ENCODE measurements around the gene SMPDL3B.

Gene SMPDL3B

GRCh38 chr1:27934818-27935549 is at the start of gene SMPDL3B:
TSS of gene SMPDL3B (plus strand) at chr1:27935000. CDS start at chr1:27935184, 184 bp downstream.
- no peaks in the 10 kb centered on the region for H3K36me3 ChIP-seq (ENCODE audit: control insufficient read depth in 1 of 2, insufficient read depth in 2 of 2, low read length in 2 of 2)
- no peak within 1 kb of the TSS for H3K27ac ChIP-seq (ENCODE audit: low read length)
- no peaks in the 10 kb centered on the region for H3K9me3 ChIP-seq (ENCODE audit: control insufficient read depth in 1 of 2, low read length in 2 of 2)
- peak within 1 kb of the TSS in 1 of 2 donors; percentile 35 for H3K4me3 ChIP-seq (ENCODE audit: low read depth in 1 of 2, low read length in 2 of 2)
- H3K4me1 ChIP-seq (ENCODE audit: control insufficient read depth in 1 of 2, insufficient read depth in 2 of 2, low read length in 2 of 2), result peaks cover 0 to 3% of the 10 kb centered on the region in 2 donors
- H3K27me3 ChIP-seq (ENCODE audit: low read depth, low read length), result no peaks in the 10 kb centered on the region

- Histone ChIP-seq H3K4me3 (ENCODE audit: low read depth in 1 of 2, low read length in 2 of 2) (no peak overlapping the region), H3K27me3 (ENCODE audit: low read depth, low read length) (no peaks in the 10 kb centered on the region), H3K27ac (ENCODE audit: low read length) (peak overlapping the region; percentile 60), H3K4me1 (ENCODE audit: control insufficient read depth in 1 of 2, insufficient read depth in 2 of 2, low read length in 2 of 2) (no peaks in the 10 kb centered on the region), H3K9me3 (ENCODE audit: control insufficient read depth in 1 of 2, low read length in 2 of 2) (no peaks in the 10 kb centered on the region), H3K36me3 (ENCODE audit: control insufficient read depth in 1 of 2, insufficient read depth in 2 of 2, low read length in 2 of 2) (peaks cover 6 to 14% of the 10 kb centered on the region in 2 donors)
Observed at GRCh38 chr1:27885114-27885528, 49.7 kb upstream of the SMPDL3B start.

GRCh38 chr1:27885621-27886352 is 49.0 kb upstream of the SMPDL3B start:
- peaks cover 6 to 14% of the 10 kb centered on the region in 2 donors for H3K36me3 ChIP-seq (ENCODE audit: control insufficient read depth in 1 of 2, insufficient read depth in 2 of 2, low read length in 2 of 2)
- H3K27ac ChIP-seq (ENCODE audit: low read length), result peak overlapping the region; percentile 60
- H3K4me1 ChIP-seq (ENCODE audit: control insufficient read depth in 1 of 2, insufficient read depth in 2 of 2, low read length in 2 of 2), result no peaks in the 10 kb centered on the region
- H3K4me3 ChIP-seq (ENCODE audit: low read depth in 1 of 2, low read length in 2 of 2), result no peak overlapping the region
- no peaks in the 10 kb centered on the region for H3K27me3 ChIP-seq (ENCODE audit: low read depth, low read length)
- H3K9me3 ChIP-seq (ENCODE audit: control insufficient read depth in 1 of 2, low read length in 2 of 2), result no peaks in the 10 kb centered on the region

GRCh38 chr1:27886353-27886679 is 48.5 kb upstream of the SMPDL3B start:
- H3K27ac ChIP-seq (ENCODE audit: low read length), result peak overlapping the region; percentile 26
- no peaks in the 10 kb centered on the region for H3K4me1 ChIP-seq (ENCODE audit: control insufficient read depth in 1 of 2, insufficient read depth in 2 of 2, low read length in 2 of 2)
- peaks cover 10 to 19% of the 10 kb centered on the region in 2 donors for H3K36me3 ChIP-seq (ENCODE audit: control insufficient read depth in 1 of 2, insufficient read depth in 2 of 2, low read length in 2 of 2)
- H3K9me3 ChIP-seq (ENCODE audit: control insufficient read depth in 1 of 2, low read length in 2 of 2), result no peaks in the 10 kb centered on the region
- no peak overlapping the region for H3K4me3 ChIP-seq (ENCODE audit: low read depth in 1 of 2, low read length in 2 of 2)
- H3K27me3 ChIP-seq (ENCODE audit: low read depth, low read length), result no peaks in the 10 kb centered on the region

- H3K27ac ChIP-seq (ENCODE audit: low read length), result peak overlapping the region; percentile 26
- no peaks in the 10 kb centered on the region for H3K4me1 ChIP-seq (ENCODE audit: control insufficient read depth in 1 of 2, insufficient read depth in 2 of 2, low read length in 2 of 2)
- H3K9me3 ChIP-seq (ENCODE audit: control insufficient read depth in 1 of 2, low read length in 2 of 2), result no peaks in the 10 kb centered on the region
- H3K27me3 ChIP-seq (ENCODE audit: low read depth, low read length), result no peaks in the 10 kb centered on the region
- peaks cover 13 to 23% of the 10 kb centered on the region in 2 donors for H3K36me3 ChIP-seq (ENCODE audit: control insufficient read depth in 1 of 2, insufficient read depth in 2 of 2, low read length in 2 of 2)
- H3K4me3 ChIP-seq (ENCODE audit: low read depth in 1 of 2, low read length in 2 of 2), result no peak overlapping the region
Observed at GRCh38 chr1:27886744-27887143, 48.1 kb upstream of the SMPDL3B start.

- Histone ChIP-seq H3K4me3 (ENCODE audit: low read depth in 1 of 2, low read length in 2 of 2) (no peak overlapping the region), H3K4me1 (ENCODE audit: control insufficient read depth in 1 of 2, insufficient read depth in 2 of 2, low read length in 2 of 2) (no peaks in the 10 kb centered on the region), H3K36me3 (ENCODE audit: control insufficient read depth in 1 of 2, insufficient read depth in 2 of 2, low read length in 2 of 2) (peaks cover 20 to 28% of the 10 kb centered on the region in 2 donors), H3K27ac (ENCODE audit: low read length) (peak overlapping the region; percentile 26), H3K9me3 (ENCODE audit: control insufficient read depth in 1 of 2, low read length in 2 of 2) (no peaks in the 10 kb centered on the region), H3K27me3 (ENCODE audit: low read depth, low read length) (no peaks in the 10 kb centered on the region)
Observed at GRCh38 chr1:27887215-27888021, 47.4 kb upstream of the SMPDL3B start.

GRCh38 chr1:27889506-27889905 is 45.3 kb upstream of the SMPDL3B start:
- Histone ChIP-seq H3K27me3 (ENCODE audit: low read depth, low read length) (no peaks in the 10 kb centered on the region), H3K36me3 (ENCODE audit: control insufficient read depth in 1 of 2, insufficient read depth in 2 of 2, low read length in 2 of 2) (peaks cover 41 to 47% of the 10 kb centered on the region in 2 donors), H3K27ac (ENCODE audit: low read length) (peak overlapping the region; percentile 32), H3K4me1 (ENCODE audit: control insufficient read depth in 1 of 2, insufficient read depth in 2 of 2, low read length in 2 of 2) (no peaks in the 10 kb centered on the region), H3K9me3 (ENCODE audit: control insufficient read depth in 1 of 2, low read length in 2 of 2) (no peaks in the 10 kb centered on the region), H3K4me3 (ENCODE audit: low read depth in 1 of 2, low read length in 2 of 2) (no peak overlapping the region)

GRCh38 chr1:27891196-27891889 is 43.5 kb upstream of the SMPDL3B start:
- Histone ChIP-seq H3K27me3 (ENCODE audit: low read depth, low read length) (no peaks in the 10 kb centered on the region), H3K27ac (ENCODE audit: low read length) (peak overlapping the region; percentile 68), H3K4me1 (ENCODE audit: control insufficient read depth in 1 of 2, insufficient read depth in 2 of 2, low read length in 2 of 2) (no peaks in the 10 kb centered on the region), H3K9me3 (ENCODE audit: control insufficient read depth in 1 of 2, low read length in 2 of 2) (no peaks in the 10 kb centered on the region), H3K4me3 (ENCODE audit: low read depth in 1 of 2, low read length in 2 of 2) (no peak overlapping the region), H3K36me3 (ENCODE audit: control insufficient read depth in 1 of 2, insufficient read depth in 2 of 2, low read length in 2 of 2) (peaks cover 51 to 53% of the 10 kb centered on the region in 2 donors)

GRCh38 chr1:27894521-27894920 is 40.3 kb upstream of the SMPDL3B start:
- H3K27ac ChIP-seq (ENCODE audit: low read length), result no peak overlapping the region
- no peaks in the 10 kb centered on the region for H3K4me1 ChIP-seq (ENCODE audit: control insufficient read depth in 1 of 2, insufficient read depth in 2 of 2, low read length in 2 of 2)
- peaks cover 44 to 62% of the 10 kb centered on the region in 2 donors for H3K36me3 ChIP-seq (ENCODE audit: control insufficient read depth in 1 of 2, insufficient read depth in 2 of 2, low read length in 2 of 2)

GRCh38 chr1:27906759-27907158 is 28.0 kb upstream of the SMPDL3B start:
- Histone ChIP-seq H3K27me3 (ENCODE audit: low read depth, low read length) (no peaks in the 10 kb centered on the region), H3K4me3 (ENCODE audit: low read depth in 1 of 2, low read length in 2 of 2) (no peak overlapping the region), H3K9me3 (ENCODE audit: control insufficient read depth in 1 of 2, low read length in 2 of 2) (no peaks in the 10 kb centered on the region), H3K27ac (ENCODE audit: low read length) (no peak overlapping the region), H3K4me1 (ENCODE audit: control insufficient read depth in 1 of 2, insufficient read depth in 2 of 2, low read length in 2 of 2) (no peaks in the 10 kb centered on the region), H3K36me3 (ENCODE audit: control insufficient read depth in 1 of 2, insufficient read depth in 2 of 2, low read length in 2 of 2) (peaks cover 20 to 47% of the 10 kb centered on the region in 2 donors)

More at GRCh38 chr1:27894521-27894920, 40.3 kb upstream of the SMPDL3B start:
- H3K4me3 ChIP-seq (ENCODE audit: low read depth in 1 of 2, low read length in 2 of 2), result no peak overlapping the region
- H3K27me3 ChIP-seq (ENCODE audit: low read depth, low read length), result no peaks in the 10 kb centered on the region
- no peaks in the 10 kb centered on the region for H3K9me3 ChIP-seq (ENCODE audit: control insufficient read depth in 1 of 2, low read length in 2 of 2)
